K562 (cell line): Measurements from ENCODE around the gene GPR107. TPM values are rescaled to one million over a fixed set of nuclear protein-coding genes. Genes with fewer than 3 reads are reported as not detected.

ENCODE experiments used
- ATAC-seq: fragments of 200-7000 bp; cut with Tn5 transposase; 3 replicates; pipeline ENCODE4 v1.9.1; 2020; ENCODE audit warnings: moderate library complexity
- BruUV-seq: library from RNA; stranded (reverse); fragments of 400-500 nt; replicated peaks from 2 replicates; lab custom pipeline; 2021; lab: Mats Ljungman, UMichigan
- CTCF ChIA-PET: fragments of 300-600 bp; formaldehyde crosslinking; extraction: SDS; loops from one replicate; lab custom pipeline; 2021; ENCODE audit warnings: low intra/inter-chr PET ratio; lab: Yijun Ruan, JAX
- POLR2A ChIA-PET: fragments of 300-600, 350-650 bp; sonication (Branson Sonifier 250); formaldehyde crosslinking; extraction: SDS; loops from one replicate; lab custom pipeline; 2021; ENCODE audit warnings: antibody characterized with exemption, inconsistent platforms; lab: Yijun Ruan, JAX
- DNase-seq, 4 experiments: peaks; one replicate each; pipeline versions ENCODE4 v3.0.0 to v3.0.0-alpha.2; 2011 to 2018; ENCODE audit warnings: low spot score in 3 of 4, mixed read lengths in 3 of 4; ENCODE audit errors: extremely low read depth in 1 of 4
- FAIRE-seq: peaks from 2 replicates; lab custom pipeline; 2011; peaks lifted over from hg19 to GRCh38; lab: Jason Lieb, UNC
- H2AFZ ChIP-seq: 2 replicates; pipeline ENCODE4 v1.6.0; 2011; ENCODE audit warnings: low read depth, low read length, control low read depth, inconsistent platforms
- H3K27ac ChIP-seq: fragments of 200-600 bp; 3 replicates; pipeline ENCODE4 v1.8.0; 2011; ENCODE audit warnings: low read depth, mild to moderate bottlenecking, control low read depth, inconsistent platforms, low read length, moderate library complexity, mixed read lengths; ENCODE audit errors: extremely low read depth
- H3K27me3 ChIP-seq, 2 experiments: fragments of 300-600 bp in 1 of 2; 2 replicates in 1 of 2; 3 replicates in 1 of 2; pipeline versions ENCODE4 v1.6.0 to v1.8.0; 2011; ENCODE audit warnings: inconsistent platforms in 2 of 2, low read length in 2 of 2, mild to moderate bottlenecking in 1 of 2, mixed read lengths in 1 of 2, moderate library complexity in 1 of 2; ENCODE audit not compliant: control insufficient read depth in 2 of 2, insufficient read depth in 2 of 2
- H3K36me3 ChIP-seq: fragments of 300-600 bp; 3 replicates; pipeline ENCODE4 v1.8.0; 2011; ENCODE audit warnings: mild to moderate bottlenecking, low read length, inconsistent platforms; ENCODE audit not compliant: control insufficient read depth, insufficient read depth
- H3K4me1 ChIP-seq, 2 experiments: fragments of 200-600 bp in 1 of 2; replicated peaks in 1 of 2; 2 replicates in 1 of 2; 3 replicates in 1 of 2; pipeline versions ENCODE4 v1.5.1 to v1.8.0; 2011; ENCODE audit warnings: inconsistent platforms in 2 of 2, low read length in 2 of 2, mild to moderate bottlenecking in 1 of 2, mixed read lengths in 1 of 2, moderate library complexity in 1 of 2; ENCODE audit not compliant: control insufficient read depth in 2 of 2, insufficient read depth in 2 of 2
- H3K4me2 ChIP-seq: 2 replicates; pipeline ENCODE4 v1.6.1; 2011; ENCODE audit warnings: low read length, control low read depth, inconsistent platforms, mixed read lengths; ENCODE audit not compliant: insufficient read depth
- H3K4me3 ChIP-seq: fragments of 200-600 bp; sonication (generic), shearing (Covaris generic); 2 replicates; pipeline ENCODE4 v1.5.1; 2016; ENCODE audit warnings: control low read depth, inconsistent platforms
- H3K79me2 ChIP-seq: fragments of 200-600 bp; 3 replicates; pipeline ENCODE4 v1.8.0; 2011; ENCODE audit warnings: low read length, inconsistent platforms; ENCODE audit not compliant: control insufficient read depth, insufficient read depth
- H3K9ac ChIP-seq, 2 experiments: 2 replicates each; pipeline versions ENCODE4 v1.6.0 to v1.6.1; 2011; ENCODE audit warnings: low read depth in 2 of 2, low read length in 2 of 2, control low read depth in 1 of 2, inconsistent platforms in 1 of 2, mild to moderate bottlenecking in 1 of 2, mixed read lengths in 1 of 2; ENCODE audit not compliant: insufficient read depth in 1 of 2
- H3K9me1 ChIP-seq: one replicate; pipeline ENCODE4 v1.6.0; 2011; ENCODE audit warnings: inconsistent platforms, mild to moderate bottlenecking, low read length, moderate library complexity; ENCODE audit not compliant: control insufficient read depth, insufficient read depth
- H3K9me3 ChIP-seq: replicated peaks from 2 replicates; pipeline ENCODE4 v1.5.1; 2011; ENCODE audit warnings: low read depth, low read length, inconsistent platforms; ENCODE audit not compliant: control insufficient read depth, insufficient read depth
- H4K20me1 ChIP-seq: replicated peaks from 2 replicates; pipeline ENCODE4 v1.6.1; 2011; ENCODE audit warnings: low read length, inconsistent platforms, mixed read lengths; ENCODE audit not compliant: control insufficient read depth, insufficient read depth
- GATAD2A ChIP-seq: fragments of 450-650 bp; IDR thresholded peaks from 2 replicates; pipeline ENCODE4 v1.6.1; 2017
- NFIC ChIP-seq: fragments of 450-650 bp; IDR thresholded peaks from 2 replicates; pipeline ENCODE4 v1.6.1; 2017; ENCODE audit warnings: mild to moderate bottlenecking, inconsistent platforms
- ZNF347 ChIP-seq: fragments of 450-650 bp; formaldehyde crosslinking; IDR thresholded peaks from 2 replicates; pipeline ENCODE4 v1.4.0; 2020; ENCODE audit warnings: low read depth, mild to moderate bottlenecking, moderate library complexity
- WGBS: fragments of 100-300 bp; shearing (Covaris generic); methylation state at CpG from one replicate; pipeline ENCODE4 v1.1.6; 2016; ENCODE audit warnings: low coverage, mixed read lengths; ENCODE audit not compliant: insufficient coverage; ENCODE audit errors: missing lambda C conversion rate; 5-methylcytosine and 5-hydroxymethylcytosine counted together
- in situ Hi-C: fragments of 300-500 bp; cut with MboI; formaldehyde crosslinking; loops from 4 replicates; pipeline ENCODE4 v1.15.0; 2018; ENCODE audit warnings: inconsistent platforms, mixed read lengths
- intact Hi-C: fragments of 100-400 bp; cut with micrococcal nuclease; formaldehyde crosslinking; loops from 2 replicates; pipeline ENCODE4 v1.14.2; 2022
- polyA plus RNA-seq, 8 experiments: library from polyadenylated mRNA; depleted of rRNA in 4 of 8; stranded (reverse) in 5 of 8; unstranded in 3 of 8; fragments of >200 nt; fragmentation: Nextera tagmentation in 2 of 8; fragmentation: Illumina TruSeq in 1 of 8; extraction: Ambion mirVana in 2 of 8; extraction: Trizol in 1 of 8; gene quantifications; 2 replicates each; pipeline versions ENCODE4 v1.2.1 to v1.2.3, GENCODE V29; 2011 to 2014; ENCODE audit warnings: inconsistent platforms in 1 of 8, missing spikeins in 1 of 8
- total RNA-seq, 7 experiments: library from RNA; depleted of rRNA in 6 of 7; stranded (reverse); fragments of >200 nt in 6 of 7; fragmentation: Illumina TruSeq in 2 of 7; extraction: Trizol in 2 of 7; gene quantifications; 2 replicates each; pipeline versions ENCODE4 v1.2.1 to v1.2.3, GENCODE V29; 2011 to 2021; ENCODE audit warnings: low replicate concordance in 1 of 7
- TF ChIP-seq, protein P1 (sequence below): fragments of 250-450 bp; sonication (Bioruptor Pico); IDR thresholded peaks from 2 replicates; pipeline ENCODE4 v1.4.0; 2020; ENCODE audit warnings: mild to moderate bottlenecking
- TF ChIP-seq, protein P2 (sequence below): fragments of 250-450 bp; sonication (Bioruptor Pico); IDR thresholded peaks from 2 replicates; pipeline ENCODE4 v1.8.0; 2022; ENCODE audit warnings: inconsistent platforms
- TF ChIP-seq, protein P3 (sequence below): sonication (generic); IDR thresholded peaks from 2 replicates; pipeline ENCODE4 v1.6.1; 2016
- TF ChIP-seq, protein P4 (sequence below): sonication (generic); formaldehyde crosslinking; IDR thresholded peaks from 2 replicates; pipeline ENCODE4 v1.8.0; 2023; ENCODE audit warnings: missing genetic modification reagents, mild to moderate bottlenecking, borderline replicate concordance

GPR107 gene
- total and polyA plus RNA-seq, 9 of the 15 experiments (the other 6 are each of a cell fraction or from before 2014, with no cell fraction given), result 3.2 to 34.6 (median 14.4) TPM

DNA sequence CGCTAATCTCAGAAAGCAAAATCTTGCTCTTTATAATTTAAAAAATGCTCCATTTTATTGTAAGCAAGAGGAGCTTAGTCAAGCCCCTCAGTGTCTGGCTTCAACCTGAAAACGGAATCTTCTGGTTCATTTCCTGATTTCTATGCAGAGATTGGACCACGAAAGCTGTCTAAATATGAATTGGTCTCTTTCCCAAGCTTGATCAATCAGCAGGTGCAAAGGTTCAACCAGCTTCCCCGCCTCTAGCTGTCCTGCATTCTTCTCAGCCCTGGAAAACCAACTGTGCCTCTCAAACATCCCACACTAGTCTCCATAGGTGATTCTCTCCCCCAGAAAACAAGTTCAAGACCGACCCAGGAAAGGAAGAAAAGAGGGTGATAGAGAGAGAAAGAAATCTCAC is 45.2 kb upstream of the GPR107 start:
- no TSS peak for BruUV-seq
- FAIRE-seq (no peak), ATAC-seq (no peak), DNase-seq (no peak)
- H3K4me3 ChIP-seq, result no peak overlapping the region
- CTCF ChIA-PET, result no interaction called here
- H3K9me3 ChIP-seq, result no peaks in the 10 kb centered on the region
- no peaks in the 10 kb centered on the region for H4K20me1 ChIP-seq
- TF ChIP-seq, protein P1, sequence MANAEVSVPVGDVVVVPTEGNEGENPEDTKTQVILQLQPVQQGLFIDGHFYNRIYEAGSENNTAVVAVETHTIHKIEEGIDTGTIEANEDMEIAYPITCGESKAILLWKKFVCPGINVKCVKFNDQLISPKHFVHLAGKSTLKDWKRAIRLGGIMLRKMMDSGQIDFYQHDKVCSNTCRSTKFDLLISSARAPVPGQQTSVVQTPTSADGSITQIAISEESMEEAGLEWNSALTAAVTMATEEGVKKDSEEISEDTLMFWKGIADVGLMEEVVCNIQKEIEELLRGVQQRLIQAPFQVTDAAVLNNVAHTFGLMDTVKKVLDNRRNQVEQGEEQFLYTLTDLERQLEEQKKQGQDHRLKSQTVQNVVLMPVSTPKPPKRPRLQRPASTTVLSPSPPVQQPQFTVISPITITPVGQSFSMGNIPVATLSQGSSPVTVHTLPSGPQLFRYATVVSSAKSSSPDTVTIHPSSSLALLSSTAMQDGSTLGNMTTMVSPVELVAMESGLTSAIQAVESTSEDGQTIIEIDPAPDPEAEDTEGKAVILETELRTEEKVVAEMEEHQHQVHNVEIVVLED (CRISPR knock-in tag), result no peak
- TF ChIP-seq, protein P2, sequence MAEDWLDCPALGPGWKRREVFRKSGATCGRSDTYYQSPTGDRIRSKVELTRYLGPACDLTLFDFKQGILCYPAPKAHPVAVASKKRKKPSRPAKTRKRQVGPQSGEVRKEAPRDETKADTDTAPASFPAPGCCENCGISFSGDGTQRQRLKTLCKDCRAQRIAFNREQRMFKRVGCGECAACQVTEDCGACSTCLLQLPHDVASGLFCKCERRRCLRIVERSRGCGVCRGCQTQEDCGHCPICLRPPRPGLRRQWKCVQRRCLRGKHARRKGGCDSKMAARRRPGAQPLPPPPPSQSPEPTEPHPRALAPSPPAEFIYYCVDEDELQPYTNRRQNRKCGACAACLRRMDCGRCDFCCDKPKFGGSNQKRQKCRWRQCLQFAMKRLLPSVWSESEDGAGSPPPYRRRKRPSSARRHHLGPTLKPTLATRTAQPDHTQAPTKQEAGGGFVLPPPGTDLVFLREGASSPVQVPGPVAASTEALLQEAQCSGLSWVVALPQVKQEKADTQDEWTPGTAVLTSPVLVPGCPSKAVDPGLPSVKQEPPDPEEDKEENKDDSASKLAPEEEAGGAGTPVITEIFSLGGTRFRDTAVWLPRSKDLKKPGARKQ, result no peak
- TF ChIP-seq, protein P3, sequence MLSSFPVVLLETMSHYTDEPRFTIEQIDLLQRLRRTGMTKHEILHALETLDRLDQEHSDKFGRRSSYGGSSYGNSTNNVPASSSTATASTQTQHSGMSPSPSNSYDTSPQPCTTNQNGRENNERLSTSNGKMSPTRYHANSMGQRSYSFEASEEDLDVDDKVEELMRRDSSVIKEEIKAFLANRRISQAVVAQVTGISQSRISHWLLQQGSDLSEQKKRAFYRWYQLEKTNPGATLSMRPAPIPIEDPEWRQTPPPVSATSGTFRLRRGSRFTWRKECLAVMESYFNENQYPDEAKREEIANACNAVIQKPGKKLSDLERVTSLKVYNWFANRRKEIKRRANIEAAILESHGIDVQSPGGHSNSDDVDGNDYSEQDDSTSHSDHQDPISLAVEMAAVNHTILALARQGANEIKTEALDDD, result no peak
- TF ChIP-seq GATAD2A (no peak), NFIC (no peak), ZNF347 (CRISPR knock-in tag) (no peak)
- TF ChIP-seq, protein P4, sequence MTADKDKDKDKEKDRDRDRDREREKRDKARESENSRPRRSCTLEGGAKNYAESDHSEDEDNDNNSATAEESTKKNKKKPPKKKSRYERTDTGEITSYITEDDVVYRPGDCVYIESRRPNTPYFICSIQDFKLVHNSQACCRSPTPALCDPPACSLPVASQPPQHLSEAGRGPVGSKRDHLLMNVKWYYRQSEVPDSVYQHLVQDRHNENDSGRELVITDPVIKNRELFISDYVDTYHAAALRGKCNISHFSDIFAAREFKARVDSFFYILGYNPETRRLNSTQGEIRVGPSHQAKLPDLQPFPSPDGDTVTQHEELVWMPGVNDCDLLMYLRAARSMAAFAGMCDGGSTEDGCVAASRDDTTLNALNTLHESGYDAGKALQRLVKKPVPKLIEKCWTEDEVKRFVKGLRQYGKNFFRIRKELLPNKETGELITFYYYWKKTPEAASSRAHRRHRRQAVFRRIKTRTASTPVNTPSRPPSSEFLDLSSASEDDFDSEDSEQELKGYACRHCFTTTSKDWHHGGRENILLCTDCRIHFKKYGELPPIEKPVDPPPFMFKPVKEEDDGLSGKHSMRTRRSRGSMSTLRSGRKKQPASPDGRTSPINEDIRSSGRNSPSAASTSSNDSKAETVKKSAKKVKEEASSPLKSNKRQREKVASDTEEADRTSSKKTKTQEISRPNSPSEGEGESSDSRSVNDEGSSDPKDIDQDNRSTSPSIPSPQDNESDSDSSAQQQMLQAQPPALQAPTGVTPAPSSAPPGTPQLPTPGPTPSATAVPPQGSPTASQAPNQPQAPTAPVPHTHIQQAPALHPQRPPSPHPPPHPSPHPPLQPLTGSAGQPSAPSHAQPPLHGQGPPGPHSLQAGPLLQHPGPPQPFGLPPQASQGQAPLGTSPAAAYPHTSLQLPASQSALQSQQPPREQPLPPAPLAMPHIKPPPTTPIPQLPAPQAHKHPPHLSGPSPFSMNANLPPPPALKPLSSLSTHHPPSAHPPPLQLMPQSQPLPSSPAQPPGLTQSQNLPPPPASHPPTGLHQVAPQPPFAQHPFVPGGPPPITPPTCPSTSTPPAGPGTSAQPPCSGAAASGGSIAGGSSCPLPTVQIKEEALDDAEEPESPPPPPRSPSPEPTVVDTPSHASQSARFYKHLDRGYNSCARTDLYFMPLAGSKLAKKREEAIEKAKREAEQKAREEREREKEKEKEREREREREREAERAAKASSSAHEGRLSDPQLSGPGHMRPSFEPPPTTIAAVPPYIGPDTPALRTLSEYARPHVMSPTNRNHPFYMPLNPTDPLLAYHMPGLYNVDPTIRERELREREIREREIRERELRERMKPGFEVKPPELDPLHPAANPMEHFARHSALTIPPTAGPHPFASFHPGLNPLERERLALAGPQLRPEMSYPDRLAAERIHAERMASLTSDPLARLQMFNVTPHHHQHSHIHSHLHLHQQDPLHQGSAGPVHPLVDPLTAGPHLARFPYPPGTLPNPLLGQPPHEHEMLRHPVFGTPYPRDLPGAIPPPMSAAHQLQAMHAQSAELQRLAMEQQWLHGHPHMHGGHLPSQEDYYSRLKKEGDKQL (CRISPR knock-in tag), result no peak
- intact Hi-C loops (no loop called here), in situ Hi-C loops (no loop called here)
- H3K27ac ChIP-seq, result no peak overlapping the region
- no peak overlapping the region for H2AFZ ChIP-seq
- WGBS, result 35% methylated on average over 5 of the region's 5 CpGs
- H3K27me3 ChIP-seq, result no peaks in the 10 kb centered on the region
- POLR2A ChIA-PET, result interaction anchor here (0.6 to 1.1 kb wide), 3 partner anchors 13 to 234 kb away, joined by 3 to 4 read pairs (median 3); no protein-coding TSS in a partner anchor
- no peak overlapping the region for H3K4me2 ChIP-seq
- no peak overlapping the region for H3K9ac ChIP-seq
- H3K79me2 ChIP-seq, result no peaks in the 10 kb centered on the region
- H3K9me1 ChIP-seq, result no peaks in the 10 kb centered on the region
- no peaks in the 10 kb centered on the region for H3K4me1 ChIP-seq
- no peaks in the 10 kb centered on the region for H3K36me3 ChIP-seq
